ENCODE results near the gene COL9A1. TPM values are rescaled to one million over a fixed set of nuclear protein-coding genes. Genes with fewer than 3 reads are reported as not detected.

Gene COL9A1
- total RNA-seq, 1 donor from 2014 or later: 8.1 TPM

DNA sequence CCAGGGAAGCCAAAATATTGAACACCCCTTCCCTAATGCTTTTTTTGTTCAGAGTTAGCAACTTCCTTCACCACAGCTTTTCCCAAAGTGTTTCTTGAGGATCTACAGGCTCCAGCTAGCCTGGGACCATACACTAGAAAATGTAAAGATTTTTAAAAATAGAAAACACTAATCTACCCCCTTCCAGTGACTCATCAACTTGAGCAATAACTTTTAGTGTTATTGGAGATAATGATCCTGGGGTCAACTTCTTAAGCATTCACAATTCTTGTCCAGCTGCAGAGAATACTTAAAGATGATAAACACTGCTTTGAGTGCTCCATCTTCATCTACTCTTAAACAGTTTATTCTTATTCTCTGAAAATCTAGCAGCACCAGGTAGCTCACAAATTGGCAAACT lies 131.6 kb downstream of the COL9A1 start:
- no peak for DNase-seq (ENCODE audit: low spot score, unreplicated experiment)
- peaks cover 11% of the 10 kb centered on the region for H3K27me3 Mint-ChIP-seq
- no peak overlapping the region for H3K4me3 Mint-ChIP-seq (ENCODE audit: low read depth)
- H3K4me1 Mint-ChIP-seq (ENCODE audit: low read depth): peaks cover 10% of the 10 kb centered on the region
- no peaks in the 10 kb centered on the region for H3K36me3 Mint-ChIP-seq (ENCODE audit: insufficient read depth)
- no peak overlapping the region for H3K27ac Mint-ChIP-seq
- TF ChIP-seq, protein P1, sequence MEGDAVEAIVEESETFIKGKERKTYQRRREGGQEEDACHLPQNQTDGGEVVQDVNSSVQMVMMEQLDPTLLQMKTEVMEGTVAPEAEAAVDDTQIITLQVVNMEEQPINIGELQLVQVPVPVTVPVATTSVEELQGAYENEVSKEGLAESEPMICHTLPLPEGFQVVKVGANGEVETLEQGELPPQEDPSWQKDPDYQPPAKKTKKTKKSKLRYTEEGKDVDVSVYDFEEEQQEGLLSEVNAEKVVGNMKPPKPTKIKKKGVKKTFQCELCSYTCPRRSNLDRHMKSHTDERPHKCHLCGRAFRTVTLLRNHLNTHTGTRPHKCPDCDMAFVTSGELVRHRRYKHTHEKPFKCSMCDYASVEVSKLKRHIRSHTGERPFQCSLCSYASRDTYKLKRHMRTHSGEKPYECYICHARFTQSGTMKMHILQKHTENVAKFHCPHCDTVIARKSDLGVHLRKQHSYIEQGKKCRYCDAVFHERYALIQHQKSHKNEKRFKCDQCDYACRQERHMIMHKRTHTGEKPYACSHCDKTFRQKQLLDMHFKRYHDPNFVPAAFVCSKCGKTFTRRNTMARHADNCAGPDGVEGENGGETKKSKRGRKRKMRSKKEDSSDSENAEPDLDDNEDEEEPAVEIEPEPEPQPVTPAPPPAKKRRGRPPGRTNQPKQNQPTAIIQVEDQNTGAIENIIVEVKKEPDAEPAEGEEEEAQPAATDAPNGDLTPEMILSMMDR (IDR thresholded peaks at IDR 0.05; ENCODE audit: unreplicated experiment): no peak
- H3K9me3 Mint-ChIP-seq (ENCODE audit: low read depth): no peaks in the 10 kb centered on the region

DNA sequence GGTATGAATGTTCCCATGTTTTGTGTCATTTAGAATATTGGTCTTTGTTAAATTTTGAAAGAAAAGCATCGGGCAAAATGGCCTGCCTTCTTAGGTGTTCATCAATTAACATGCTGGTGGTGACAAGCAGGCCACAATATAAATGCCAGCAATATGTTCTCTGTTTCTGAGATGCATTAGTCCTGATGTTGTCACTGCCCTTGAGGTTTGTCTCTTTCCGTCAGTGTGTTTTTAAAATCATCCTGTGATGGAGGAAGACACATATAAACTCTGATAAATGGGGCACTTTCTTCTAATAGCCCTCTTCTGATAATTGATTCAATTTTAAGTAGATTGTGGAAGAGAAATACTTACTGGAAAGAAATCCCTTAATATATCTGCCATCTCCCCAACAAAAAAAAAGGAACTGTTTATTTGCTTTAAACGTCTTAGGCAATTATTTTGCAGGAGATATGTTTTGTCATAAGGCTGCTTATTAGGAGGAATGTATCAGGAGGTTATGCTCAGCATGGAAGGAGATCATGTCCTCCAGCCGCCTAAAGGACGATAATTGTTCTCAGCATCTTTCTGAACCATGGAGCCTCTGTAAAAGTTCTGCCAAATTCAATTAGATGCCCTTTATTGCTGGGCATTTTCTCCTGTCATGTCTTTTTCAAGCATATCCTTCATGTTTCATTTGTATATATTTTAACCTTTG lies 134.1 kb downstream of the COL9A1 start:
- TF ChIP-seq, protein P1 (IDR thresholded peaks at IDR 0.05; ENCODE audit: unreplicated experiment): no peak
- H3K27ac Mint-ChIP-seq: no peak overlapping the region
- DNase-seq (ENCODE audit: low spot score, unreplicated experiment): no peak
- no peaks in the 10 kb centered on the region for H3K36me3 Mint-ChIP-seq (ENCODE audit: insufficient read depth)
- no peaks in the 10 kb centered on the region for H3K9me3 Mint-ChIP-seq (ENCODE audit: low read depth)
- peaks cover 16% of the 10 kb centered on the region for H3K27me3 Mint-ChIP-seq
- H3K4me1 Mint-ChIP-seq (ENCODE audit: low read depth): peaks cover 13% of the 10 kb centered on the region
- no peak overlapping the region for H3K4me3 Mint-ChIP-seq (ENCODE audit: low read depth)

Other genes starting within 250 kb of the COL9A1 start
- 31.9 and 34.4 TPM in 2 replicates for gene FAM135A, start 110.4 kb upstream of the COL9A1 start, total RNA-seq

Data from progenitor cell of endocrine pancreas (in vitro differentiated cells).